ENCODE data around the gene USP20.

The USP20 gene

DNA sequence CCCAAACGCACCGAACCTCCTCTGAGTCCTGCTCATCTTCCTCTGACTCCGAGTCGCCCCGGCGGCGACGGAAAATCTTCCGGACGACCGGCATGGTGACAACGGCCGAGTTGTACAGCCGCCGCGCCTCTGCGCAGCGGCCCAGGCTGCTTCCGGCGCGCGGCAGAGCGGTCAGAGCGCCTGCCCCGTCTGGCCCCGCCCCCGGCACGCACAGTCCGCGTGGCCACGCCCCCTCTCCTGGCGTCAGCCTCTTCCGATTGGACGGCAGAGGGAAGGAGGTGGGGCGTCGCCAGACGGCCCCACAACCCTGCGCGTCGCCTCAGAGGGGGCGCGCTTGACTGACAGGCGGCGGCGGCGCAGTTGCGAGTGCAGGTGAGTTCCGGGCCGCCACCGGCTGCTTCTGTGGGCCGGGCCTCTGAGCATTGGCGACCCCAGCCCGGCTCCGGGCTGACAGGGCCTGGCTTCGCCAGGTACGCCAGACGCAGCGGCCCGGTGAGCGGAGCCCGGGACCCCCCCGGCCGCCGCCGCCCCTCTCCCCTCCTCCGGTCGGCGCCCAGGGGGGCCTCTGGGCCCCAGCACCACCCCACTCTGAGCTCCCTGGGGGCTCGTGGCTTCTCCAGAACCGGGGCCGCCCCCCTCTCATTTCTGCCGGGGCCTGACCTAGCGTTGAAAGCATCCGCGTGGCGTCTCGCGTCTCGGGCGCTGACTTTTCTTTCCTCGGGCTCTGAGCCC is at the start of gene USP20, which contains the start of gene C9orf78:
USP20 (plus strand) TSS at position 331 of the 732 bp plus-strand sequence. CDS start 17,098 bp downstream, outside the sequence.
C9orf78 (minus strand) TSS at position 148 of the 732 bp plus-strand sequence; CDS start at position 94, 54 bp downstream.
- peak within 1 kb of the TSS; percentile 52 for H2AFZ ChIP-seq (ENCODE audit: low read depth, low read length, severe bottlenecking)
- no peaks in the 10 kb centered on the region for H3K9me2 ChIP-seq (replicated peaks; ENCODE audit: insufficient read depth, low read length)
- H3K4me2 ChIP-seq (ENCODE audit: low read depth, low read length, poor library complexity, severe bottlenecking) = peak within 1 kb of the TSS; percentile 95
- H3F3A ChIP-seq (ENCODE audit: insufficient read depth) = no peaks in the 10 kb centered on the region
- H3K9me3 ChIP-seq (ENCODE audit: insufficient read depth, low read length) = no peaks in the 10 kb centered on the region
- H3K79me2 ChIP-seq (ENCODE audit: insufficient read depth, low read length) = peaks cover 18% of the 10 kb centered on the region
- no peak for TF ChIP-seq EZH2phosphoT487 (conservative IDR thresholded peaks at IDR 0.05; ENCODE audit: low read length)
- TF ChIP-seq, protein P1, sequence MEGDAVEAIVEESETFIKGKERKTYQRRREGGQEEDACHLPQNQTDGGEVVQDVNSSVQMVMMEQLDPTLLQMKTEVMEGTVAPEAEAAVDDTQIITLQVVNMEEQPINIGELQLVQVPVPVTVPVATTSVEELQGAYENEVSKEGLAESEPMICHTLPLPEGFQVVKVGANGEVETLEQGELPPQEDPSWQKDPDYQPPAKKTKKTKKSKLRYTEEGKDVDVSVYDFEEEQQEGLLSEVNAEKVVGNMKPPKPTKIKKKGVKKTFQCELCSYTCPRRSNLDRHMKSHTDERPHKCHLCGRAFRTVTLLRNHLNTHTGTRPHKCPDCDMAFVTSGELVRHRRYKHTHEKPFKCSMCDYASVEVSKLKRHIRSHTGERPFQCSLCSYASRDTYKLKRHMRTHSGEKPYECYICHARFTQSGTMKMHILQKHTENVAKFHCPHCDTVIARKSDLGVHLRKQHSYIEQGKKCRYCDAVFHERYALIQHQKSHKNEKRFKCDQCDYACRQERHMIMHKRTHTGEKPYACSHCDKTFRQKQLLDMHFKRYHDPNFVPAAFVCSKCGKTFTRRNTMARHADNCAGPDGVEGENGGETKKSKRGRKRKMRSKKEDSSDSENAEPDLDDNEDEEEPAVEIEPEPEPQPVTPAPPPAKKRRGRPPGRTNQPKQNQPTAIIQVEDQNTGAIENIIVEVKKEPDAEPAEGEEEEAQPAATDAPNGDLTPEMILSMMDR (IDR thresholded peaks at IDR 0.05; ENCODE audit: insufficient read depth, low read length, poor library complexity, severe bottlenecking) = no peak
- H3K27me3 ChIP-seq (ENCODE audit: low read length) = no peaks in the 10 kb centered on the region
- H3K36me3 ChIP-seq (ENCODE audit: low read length) = peaks cover 10% of the 10 kb centered on the region; the same call in 1 of the 2 replicates
- peak within 1 kb of the TSS; percentile 75 for H3K9ac ChIP-seq (ENCODE audit: low read length)
- H4K20me1 ChIP-seq (ENCODE audit: low read depth, low read length) = no peaks in the 10 kb centered on the region
- peak within 1 kb of the TSS; percentile 86 for H3K4me3 ChIP-seq (ENCODE audit: insufficient read depth, low read length, poor library complexity, severe bottlenecking)
- peak within 1 kb of the TSS; percentile 39 for H3K27ac ChIP-seq (ENCODE audit: low read depth, low read length)

DNA sequence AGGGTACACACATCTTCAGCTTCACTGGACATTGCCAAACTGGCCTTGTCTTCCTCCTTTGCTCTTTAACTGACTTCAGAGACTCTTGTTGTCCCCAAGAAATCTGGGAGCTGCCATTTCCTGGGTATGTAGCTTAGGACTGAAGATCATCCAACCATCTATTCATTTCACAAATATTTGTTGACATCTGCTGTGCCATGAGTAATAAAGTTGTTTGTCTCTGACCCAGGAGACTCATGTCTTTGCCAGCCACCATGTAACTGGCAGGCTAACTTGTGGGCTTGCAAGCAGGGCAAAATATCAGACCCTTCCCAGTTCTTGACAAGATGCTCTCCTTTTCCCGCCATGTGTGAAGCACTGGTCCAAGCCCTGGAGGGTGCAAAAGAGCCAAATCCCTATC is 49.4 kb upstream of the USP20 start:
- no peak overlapping the region for H3K27ac ChIP-seq (ENCODE audit: low read depth, low read length)
- H3K4me2 ChIP-seq (ENCODE audit: low read depth, low read length, poor library complexity, severe bottlenecking) = no peak overlapping the region
- no peaks in the 10 kb centered on the region for H3F3A ChIP-seq (ENCODE audit: insufficient read depth)
- no peaks in the 10 kb centered on the region for H4K20me1 ChIP-seq (ENCODE audit: low read depth, low read length)
- no peaks in the 10 kb centered on the region for H3K79me2 ChIP-seq (ENCODE audit: insufficient read depth, low read length)
- H2AFZ ChIP-seq (ENCODE audit: low read depth, low read length, severe bottlenecking) = no peak overlapping the region
- TF ChIP-seq EZH2phosphoT487 (conservative IDR thresholded peaks at IDR 0.05; ENCODE audit: low read length) = no peak
- TF ChIP-seq, protein P1 (IDR thresholded peaks at IDR 0.05; ENCODE audit: insufficient read depth, low read length, poor library complexity, severe bottlenecking) = no peak
- H3K9me2 ChIP-seq (replicated peaks; ENCODE audit: insufficient read depth, low read length) = no peaks in the 10 kb centered on the region
- no peaks in the 10 kb centered on the region for H3K36me3 ChIP-seq (ENCODE audit: low read length)
- H3K27me3 ChIP-seq (ENCODE audit: low read length) = no peaks in the 10 kb centered on the region; the same call in 1 of the 2 replicates
- H3K4me3 ChIP-seq (ENCODE audit: insufficient read depth, low read length, poor library complexity, severe bottlenecking) = no peak overlapping the region
- H3K9me3 ChIP-seq (ENCODE audit: insufficient read depth, low read length) = no peaks in the 10 kb centered on the region
- no peak overlapping the region for H3K9ac ChIP-seq (ENCODE audit: low read length)

DNA sequence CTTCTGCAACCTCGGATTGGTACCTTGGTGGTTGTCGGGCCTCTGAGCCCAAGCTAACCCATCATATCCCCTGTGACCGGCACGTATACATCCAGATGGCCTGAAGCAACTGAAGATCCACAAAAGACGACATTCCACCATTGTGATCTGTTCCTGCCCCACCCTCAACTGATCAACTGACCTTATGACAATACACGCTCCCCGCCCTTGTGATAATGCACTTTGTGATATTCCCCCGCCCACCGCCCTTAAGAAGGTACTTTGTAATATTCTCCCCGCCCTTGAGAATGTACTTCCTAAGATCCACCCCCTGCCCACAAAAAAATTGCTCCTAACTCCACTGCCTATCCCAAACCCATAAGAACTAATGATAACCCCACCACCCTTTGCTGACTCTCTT is 48.8 kb upstream of the USP20 start:
- Histone ChIP-seq H3K27ac (ENCODE audit: low read depth, low read length) (no peak overlapping the region), H3K9me3 (ENCODE audit: insufficient read depth, low read length) (no peaks in the 10 kb centered on the region), H2AFZ (ENCODE audit: low read depth, low read length, severe bottlenecking) (no peak overlapping the region), H3K4me2 (ENCODE audit: low read depth, low read length, poor library complexity, severe bottlenecking) (no peak overlapping the region), H3F3A (ENCODE audit: insufficient read depth) (no peaks in the 10 kb centered on the region), H3K9ac (ENCODE audit: low read length) (no peak overlapping the region), H3K79me2 (ENCODE audit: insufficient read depth, low read length) (no peaks in the 10 kb centered on the region), H3K4me3 (ENCODE audit: insufficient read depth, low read length, poor library complexity, severe bottlenecking) (no peak overlapping the region), H4K20me1 (ENCODE audit: low read depth, low read length) (no peaks in the 10 kb centered on the region), H3K27me3 (ENCODE audit: low read length) (no peaks in the 10 kb centered on the region; the same call in 1 of the 2 replicates), H3K36me3 (ENCODE audit: low read length) (no peaks in the 10 kb centered on the region), H3K9me2 (replicated peaks; ENCODE audit: insufficient read depth, low read length) (no peaks in the 10 kb centered on the region)
- TF ChIP-seq EZH2phosphoT487 (conservative IDR thresholded peaks at IDR 0.05; ENCODE audit: low read length) = no peak
- TF ChIP-seq, protein P1 (IDR thresholded peaks at IDR 0.05; ENCODE audit: insufficient read depth, low read length, poor library complexity, severe bottlenecking) = no peak

Measured in SU-DHL-6 (cell line).